Tongue (tissue), 3 donors: ENCODE measurements around the gene C1QC. TPM values are rescaled to one million over a fixed set of nuclear protein-coding genes. Genes with fewer than 3 reads are reported as not detected.
A peak's percentile ranks its signal among the peaks of the same experiment; 100 is the strongest.

ENCODE experiments used
- DNase-seq: peaks from one replicate; pipeline ENCODE4 v3.0.0-alpha.2; 2015
- small RNA-seq: library from RNA; depleted of rRNA; stranded (forward); fragments of <200 nt; gene quantifications from one replicate; pipeline ENCODE3, GENCODE V24; 2014; ENCODE audit warnings: low replicate concordance
- total RNA-seq: library from RNA; depleted of rRNA; stranded (reverse); fragments of >200 nt; gene quantifications from one replicate; pipeline ENCODE4 v1.2.3, GENCODE V29; 2014

The C1QC gene
- total RNA-seq, 1 donor from 2014 or later: 20.5 TPM

DNA sequence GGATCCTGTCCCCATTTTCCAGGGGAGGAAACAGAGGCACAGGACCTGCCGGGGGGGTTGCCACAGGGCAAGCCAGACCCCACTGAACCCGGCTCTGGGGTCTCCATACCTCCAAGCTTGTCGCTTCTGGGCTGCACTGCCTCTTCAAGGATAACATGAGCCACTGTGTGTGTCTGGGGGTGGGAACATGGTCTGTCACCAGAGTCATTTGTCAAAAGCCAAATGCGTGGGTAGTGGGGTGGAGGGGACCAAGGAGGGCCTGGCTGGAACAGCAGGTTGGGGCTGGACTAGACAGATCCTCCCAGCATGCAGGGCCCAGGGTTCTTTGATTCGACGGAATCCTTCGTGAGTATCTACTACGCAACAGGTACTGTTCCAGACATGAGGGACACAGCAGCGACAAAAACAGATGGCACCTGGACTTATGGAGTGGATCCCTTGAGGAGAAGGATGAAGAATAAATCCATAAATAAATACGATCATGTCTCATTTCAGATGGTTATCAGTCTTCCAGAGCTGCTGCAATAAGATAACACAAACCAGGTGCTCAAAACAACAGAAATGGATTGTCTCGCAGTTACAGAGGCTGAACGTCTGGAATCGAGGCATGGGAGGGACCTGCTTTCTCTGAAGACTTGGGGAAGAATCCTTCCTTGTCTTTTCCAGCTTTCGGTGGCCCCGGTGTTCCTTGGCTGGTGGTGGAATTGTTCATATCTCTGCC lies 38.3 kb downstream of the C1QC start:
- no peak for DNase-seq

DNA sequence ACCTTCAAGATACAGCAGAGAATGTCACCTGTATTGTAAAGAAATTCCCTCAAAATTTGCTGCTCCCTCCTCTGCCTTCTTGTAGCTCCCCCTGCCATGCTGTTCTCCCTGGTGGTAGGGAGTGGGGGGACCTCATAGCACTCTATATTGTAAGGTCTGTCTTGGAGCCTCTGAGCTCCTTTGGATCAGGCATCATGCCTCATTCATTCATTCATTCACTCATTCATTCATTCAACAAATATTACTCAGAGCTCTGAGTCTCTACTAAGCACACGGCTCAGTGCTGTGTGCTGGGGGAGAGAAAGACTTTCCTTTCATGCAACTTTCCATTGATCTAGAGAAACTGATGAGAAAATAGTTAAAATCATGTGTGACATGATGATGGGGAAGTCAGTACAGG lies 40.1 kb downstream of the C1QC start:
- no peak for DNase-seq

DNA sequence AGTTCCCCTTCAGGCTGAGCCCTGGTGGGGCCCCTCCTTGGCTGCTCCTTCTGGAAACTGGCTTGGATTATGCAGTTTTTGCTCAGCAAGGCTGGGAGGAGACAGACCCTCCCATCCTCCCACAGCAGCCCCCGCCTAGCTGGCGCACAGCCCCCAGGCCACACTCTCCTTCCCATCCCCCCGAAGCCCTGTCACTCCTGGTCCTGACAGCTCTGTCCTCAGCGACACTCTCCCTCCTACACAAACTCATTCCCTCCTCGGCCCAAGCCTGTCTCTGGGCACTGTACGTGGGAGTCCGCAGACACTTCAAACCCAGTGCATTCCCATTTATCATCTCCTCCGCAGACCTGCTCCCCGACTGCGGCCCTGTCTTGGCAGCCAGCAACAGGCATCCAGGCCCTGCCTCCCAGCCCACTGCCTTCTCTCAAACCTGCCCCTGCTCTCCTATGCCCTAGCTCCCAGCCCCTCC lies 42.2 kb downstream of the C1QC start:
- DNase-seq: peak; percentile 69

DNA sequence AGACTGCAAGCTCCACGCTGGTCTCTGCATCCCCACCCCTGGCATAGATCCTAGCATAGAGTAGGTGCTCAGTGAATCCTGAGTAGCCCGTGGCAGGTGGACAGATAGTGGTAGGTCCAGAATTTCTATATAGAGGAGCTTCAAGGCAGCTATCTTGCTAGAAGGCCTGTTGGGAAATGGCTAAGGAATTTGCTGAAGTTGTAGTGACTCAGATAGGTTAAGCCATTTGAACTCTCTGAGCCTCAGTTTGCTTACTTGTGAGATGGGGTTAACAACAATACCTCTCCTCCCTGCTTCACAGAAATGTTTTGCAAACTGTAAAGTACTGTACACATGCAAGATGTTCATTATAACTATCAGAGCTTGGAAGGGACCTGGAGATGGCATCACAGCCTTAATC lies 43.8 kb downstream of the C1QC start:
- no peak for DNase-seq

DNA sequence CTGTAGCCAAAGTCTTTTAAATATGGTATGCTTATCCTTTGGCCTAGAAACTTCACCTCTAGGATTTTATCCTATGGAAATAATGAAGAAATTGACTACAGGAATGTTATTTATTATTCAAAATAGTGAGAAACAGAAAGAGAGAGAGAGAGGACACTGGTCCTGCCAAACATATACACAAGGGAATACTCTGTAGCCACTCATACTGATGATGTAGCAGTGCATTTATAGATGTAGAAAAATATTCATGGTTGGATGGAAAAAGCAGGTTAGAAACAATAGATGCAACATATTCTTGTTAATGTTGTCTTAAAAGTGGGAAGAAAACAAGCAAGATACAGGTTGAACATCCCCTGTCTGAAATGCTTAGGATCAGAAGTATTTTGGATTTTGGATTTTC lies 45.0 kb downstream of the C1QC start:
- DNase-seq: no peak

DNA sequence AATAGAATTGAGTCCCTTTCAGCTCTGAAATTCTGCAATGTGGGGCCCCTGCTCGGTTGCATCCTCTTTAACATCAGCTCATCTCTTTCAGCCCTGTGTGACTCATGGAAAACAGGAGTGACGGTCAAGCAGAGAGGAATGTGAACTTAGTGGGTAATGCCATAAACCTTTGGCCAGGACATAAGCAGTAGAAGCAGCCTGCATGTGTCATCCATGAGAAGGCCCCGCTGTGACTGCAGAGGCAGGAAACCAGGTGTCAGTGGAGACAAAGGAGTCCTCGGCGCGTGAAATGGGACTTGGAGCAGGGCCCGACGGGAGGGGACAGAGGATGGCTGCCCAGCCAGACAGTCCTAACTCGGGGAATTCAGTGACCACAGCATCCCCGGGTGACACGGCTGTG lies 46.1 kb downstream of the C1QC start:
- DNase-seq: no peak

DNA sequence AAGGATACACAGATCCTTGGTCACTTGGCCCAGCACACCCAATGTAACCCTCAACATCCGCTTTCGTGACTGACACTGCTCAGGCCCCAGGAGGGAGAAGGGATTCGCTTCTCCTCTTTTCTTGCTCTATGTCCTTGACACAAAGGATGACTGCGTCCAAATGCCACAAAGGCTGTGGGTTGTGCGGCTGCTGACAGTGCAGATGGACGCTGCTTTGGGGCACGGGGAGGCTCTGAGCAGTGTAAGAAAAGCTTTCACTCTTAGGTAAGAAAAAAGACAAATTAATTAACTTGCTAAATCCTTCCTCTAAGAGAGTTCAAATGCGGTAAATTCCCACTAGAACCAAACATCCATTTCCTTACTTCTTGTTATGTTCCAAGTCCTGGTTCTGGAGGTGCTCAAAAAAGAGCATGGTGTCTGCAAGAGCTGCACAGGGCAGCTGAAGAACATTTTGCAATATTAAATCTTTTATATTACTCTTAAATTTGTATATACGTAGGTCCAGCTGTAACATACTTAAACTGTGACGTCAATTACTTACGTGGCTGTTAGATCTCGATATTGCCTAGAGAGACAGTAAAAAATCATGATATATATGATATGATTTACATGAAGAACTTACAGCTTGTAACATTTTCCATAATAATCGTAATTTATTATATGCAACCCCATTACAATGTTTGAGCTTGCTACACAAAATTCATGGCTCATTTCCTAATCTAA lies 47.8 kb downstream of the C1QC start:
- DNase-seq: no peak

DNA sequence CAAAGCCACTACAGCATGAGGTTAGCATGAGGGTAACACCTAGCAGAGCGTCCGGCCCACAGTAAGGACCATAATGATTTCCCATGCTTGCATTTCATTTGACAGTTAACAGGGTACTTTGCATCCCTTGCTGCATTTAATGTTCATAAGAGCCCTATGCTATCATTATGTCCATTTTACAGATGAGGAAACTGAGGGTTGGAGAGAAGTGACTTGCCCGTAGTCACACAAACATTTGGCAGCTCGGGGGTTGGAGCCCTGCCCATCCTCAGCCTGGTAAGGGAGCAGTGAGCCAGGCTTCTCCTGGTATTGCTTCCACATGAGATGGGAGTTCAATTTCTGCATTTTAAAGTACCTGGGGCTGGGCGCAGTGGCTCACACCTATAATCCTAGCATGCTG lies 50.7 kb downstream of the C1QC start:
- no peak for DNase-seq

DNA sequence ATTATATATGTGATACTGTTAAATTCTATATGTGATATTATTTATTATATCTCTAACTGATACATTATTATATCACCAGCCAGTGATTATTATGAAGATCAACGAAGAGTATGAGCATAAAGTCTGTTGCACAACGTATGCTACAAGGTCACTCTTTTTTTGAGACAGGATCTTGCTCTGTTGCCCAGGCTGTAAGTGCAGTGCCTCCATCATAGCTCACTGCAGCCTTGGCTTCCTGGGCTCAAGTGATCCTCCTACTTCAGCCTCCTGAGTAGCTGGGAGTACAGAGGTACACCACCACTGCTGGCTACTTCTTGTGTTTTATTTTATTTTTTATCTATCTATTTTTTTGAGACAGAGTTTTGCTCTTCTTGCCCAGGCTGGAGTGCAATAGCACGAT lies 53.2 kb downstream of the C1QC start:
- no peak for DNase-seq

Small RNA genes within 50 kb of the gene (small RNA-seq; reads per million reads assigned to genes)
- not detected for gene MIR6127

Other genes starting within 250 kb of the C1QC start
- 12.9 TPM for gene ZBTB40, start 191.8 kb upstream of the C1QC start, total RNA-seq
- not detected for gene EPHA8, start 80.1 kb upstream of the C1QC start, total RNA-seq
- gene C1QA, start 7.0 kb upstream of the C1QC start, total RNA-seq: 15.8 TPM
- gene C1QB, start 9.6 kb downstream of the C1QC start, total RNA-seq: 18.5 TPM
- 21.4 TPM for gene EPHB2, start 67.2 kb downstream of the C1QC start, total RNA-seq